OCI-LY1 (cell line): ENCODE results near the gene S100A11.

Source experiments
- H2AFZ ChIP-seq: fragments of 200-600 bp; sonication (generic), shearing (Covaris generic); 2 replicates; pipeline ENCODE4 v1.6.0; 2014; ENCODE audit warnings: antibody characterized with exemption, mild to moderate bottlenecking, low read length
- H3F3A ChIP-seq: fragments of 200-600 bp; sonication (generic), shearing (Covaris generic); 2 replicates; pipeline ENCODE4 v1.6.0; 2014; ENCODE audit warnings: mild to moderate bottlenecking, antibody characterized with exemption, low read length, moderate library complexity; ENCODE audit not compliant: insufficient read depth
- H3K27ac ChIP-seq: fragments of 200-600 bp; sonication (generic); 2 replicates; pipeline ENCODE4 v1.5.1; 2014; ENCODE audit warnings: low read length, mixed run types, mild to moderate bottlenecking, low read depth; ENCODE audit not compliant: poor library complexity, severe bottlenecking
- H3K27me3 ChIP-seq: fragments of 200-600 bp; sonication (generic); 2 replicates; pipeline ENCODE4 v1.6.0; 2014; ENCODE audit warnings: antibody characterized with exemption, mild to moderate bottlenecking, low read length, moderate library complexity; ENCODE audit not compliant: insufficient read depth
- H3K36me3 ChIP-seq: fragments of 200-600 bp; sonication (generic); 2 replicates; pipeline ENCODE4 v1.6.1; 2014; ENCODE audit warnings: mild to moderate bottlenecking, antibody characterized with exemption, low read length, moderate library complexity, mixed read lengths; ENCODE audit not compliant: insufficient read depth
- H3K4me1 ChIP-seq: fragments of 200-600 bp; sonication (generic); 2 replicates; pipeline ENCODE4 v1.5.1; 2014; ENCODE audit warnings: mild to moderate bottlenecking, low read length, moderate library complexity; ENCODE audit not compliant: insufficient read depth, severe bottlenecking
- H3K4me2 ChIP-seq: fragments of 200-600 bp; sonication (generic), shearing (Covaris generic); 2 replicates; pipeline ENCODE4 v1.6.1; 2014; ENCODE audit warnings: low read length
- H3K4me3 ChIP-seq: fragments of 200-600 bp; sonication (generic); 2 replicates; pipeline ENCODE4 v1.5.1; 2014; ENCODE audit warnings: low read length, low read depth, mild to moderate bottlenecking, mixed read lengths; ENCODE audit not compliant: poor library complexity, severe bottlenecking
- H3K79me2 ChIP-seq: fragments of 200-600 bp; shearing (Covaris generic); 2 replicates; pipeline ENCODE4 v1.6.1; 2016; ENCODE audit warnings: mixed run types, low read length, mixed read lengths; ENCODE audit not compliant: insufficient read depth
- H3K9ac ChIP-seq: fragments of 200-600 bp; sonication (generic), shearing (Covaris generic); 2 replicates; pipeline ENCODE4 v1.6.1; 2014; ENCODE audit warnings: mild to moderate bottlenecking, low read length, mixed read lengths
- H3K9me2 ChIP-seq: fragments of 200-600 bp; sonication (generic), shearing (Covaris generic); 2 replicates; pipeline ENCODE4 v1.6.1; 2014; ENCODE audit warnings: low read depth, mild to moderate bottlenecking, low read length, mixed read lengths
- H3K9me3 ChIP-seq: fragments of 200-600 bp; shearing (Covaris generic); 2 replicates; pipeline ENCODE4 v1.6.1; 2014; ENCODE audit warnings: low read length, mixed read lengths
- H4K20me1 ChIP-seq: fragments of 200-600 bp; sonication (generic), shearing (Covaris generic); 2 replicates; pipeline ENCODE4 v1.6.0; 2016; ENCODE audit warnings: mild to moderate bottlenecking, low read length; ENCODE audit not compliant: insufficient read depth
- EZH2 ChIP-seq: fragments of 200-600 bp; sonication (generic), shearing (Covaris generic); IDR thresholded peaks from 2 replicates; pipeline ENCODE4 v1.8.0; 2017; ENCODE audit warnings: borderline replicate concordance, mixed run types, mild to moderate bottlenecking, antibody characterized with exemption, low read length, moderate library complexity, mixed read lengths
- TF ChIP-seq, protein P1 (sequence below): fragments of 200-600 bp; sonication (generic), shearing (Covaris generic); IDR thresholded peaks from 2 replicates; pipeline ENCODE4 v1.5.1; 2017; ENCODE audit warnings: mild to moderate bottlenecking, antibody characterized with exemption, low read length, moderate library complexity, mixed read lengths

Gene S100A11

GRCh38 chr1:151997284-151997570 lies 39.6 kb downstream of the S100A11 start:
- H3K79me2 ChIP-seq = no peaks in the 10 kb centered on the region
- H3K9me3 ChIP-seq = no peaks in the 10 kb centered on the region
- no peaks in the 10 kb centered on the region for H3K9me2 ChIP-seq
- peaks cover 17% of the 10 kb centered on the region for H3K4me1 ChIP-seq
- no peaks in the 10 kb centered on the region for H3K36me3 ChIP-seq
- H3K4me2 ChIP-seq = no peak overlapping the region
- H3K27ac ChIP-seq = no peak overlapping the region
- no peak for TF ChIP-seq EZH2
- TF ChIP-seq, protein P1, sequence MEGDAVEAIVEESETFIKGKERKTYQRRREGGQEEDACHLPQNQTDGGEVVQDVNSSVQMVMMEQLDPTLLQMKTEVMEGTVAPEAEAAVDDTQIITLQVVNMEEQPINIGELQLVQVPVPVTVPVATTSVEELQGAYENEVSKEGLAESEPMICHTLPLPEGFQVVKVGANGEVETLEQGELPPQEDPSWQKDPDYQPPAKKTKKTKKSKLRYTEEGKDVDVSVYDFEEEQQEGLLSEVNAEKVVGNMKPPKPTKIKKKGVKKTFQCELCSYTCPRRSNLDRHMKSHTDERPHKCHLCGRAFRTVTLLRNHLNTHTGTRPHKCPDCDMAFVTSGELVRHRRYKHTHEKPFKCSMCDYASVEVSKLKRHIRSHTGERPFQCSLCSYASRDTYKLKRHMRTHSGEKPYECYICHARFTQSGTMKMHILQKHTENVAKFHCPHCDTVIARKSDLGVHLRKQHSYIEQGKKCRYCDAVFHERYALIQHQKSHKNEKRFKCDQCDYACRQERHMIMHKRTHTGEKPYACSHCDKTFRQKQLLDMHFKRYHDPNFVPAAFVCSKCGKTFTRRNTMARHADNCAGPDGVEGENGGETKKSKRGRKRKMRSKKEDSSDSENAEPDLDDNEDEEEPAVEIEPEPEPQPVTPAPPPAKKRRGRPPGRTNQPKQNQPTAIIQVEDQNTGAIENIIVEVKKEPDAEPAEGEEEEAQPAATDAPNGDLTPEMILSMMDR = no peak
- no peaks in the 10 kb centered on the region for H3F3A ChIP-seq
- H2AFZ ChIP-seq = no peak overlapping the region
- no peaks in the 10 kb centered on the region for H3K27me3 ChIP-seq
- no peaks in the 10 kb centered on the region for H4K20me1 ChIP-seq
- H3K9ac ChIP-seq = no peak overlapping the region
- H3K4me3 ChIP-seq = no peak overlapping the region

GRCh38 chr1:151995774-151996173 lies 41.0 kb downstream of the S100A11 start:
- no peaks in the 10 kb centered on the region for H3K27me3 ChIP-seq

DNA sequence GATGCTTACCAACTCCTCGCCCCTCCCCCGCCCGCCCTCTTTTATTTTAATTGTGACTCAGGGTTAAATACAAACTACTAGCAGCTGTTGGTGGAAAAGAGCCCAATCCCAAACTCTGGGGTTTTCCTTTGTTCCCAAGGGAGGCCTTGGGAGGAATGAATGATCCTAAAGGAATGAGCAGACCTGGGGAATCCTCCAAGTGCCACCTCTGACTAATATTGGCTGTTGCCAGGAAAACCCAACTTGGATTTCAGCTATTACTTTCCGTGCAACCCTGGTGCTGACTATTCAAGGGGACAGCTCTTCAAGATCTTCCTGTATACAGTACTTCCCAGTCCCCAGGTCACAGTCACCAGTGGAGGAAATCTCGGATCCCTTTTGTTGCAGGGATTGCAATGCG lies 41.8 kb downstream of the S100A11 start:
- no peaks in the 10 kb centered on the region for H4K20me1 ChIP-seq
- H3K4me3 ChIP-seq = no peak overlapping the region
- no peak overlapping the region for H2AFZ ChIP-seq
- no peak overlapping the region for H3K4me2 ChIP-seq
- H3K27me3 ChIP-seq = no peaks in the 10 kb centered on the region
- H3K9ac ChIP-seq = no peak overlapping the region
- no peaks in the 10 kb centered on the region for H3K9me2 ChIP-seq
- H3K9me3 ChIP-seq = no peaks in the 10 kb centered on the region
- TF ChIP-seq, protein P1 = no peak
- TF ChIP-seq EZH2 = no peak
- no peaks in the 10 kb centered on the region for H3F3A ChIP-seq
- peaks cover 17% of the 10 kb centered on the region for H3K4me1 ChIP-seq
- no peaks in the 10 kb centered on the region for H3K36me3 ChIP-seq
- no peaks in the 10 kb centered on the region for H3K79me2 ChIP-seq
- H3K27ac ChIP-seq = no peak overlapping the region

More at GRCh38 chr1:151995774-151996173, 41.0 kb downstream of the S100A11 start:
- no peak for TF ChIP-seq EZH2
- TF ChIP-seq, protein P1 = no peak
- Histone ChIP-seq H3K9ac (no peak overlapping the region), H2AFZ (no peak overlapping the region), H3F3A (no peaks in the 10 kb centered on the region), H3K27ac (no peak overlapping the region), H3K4me2 (no peak overlapping the region), H3K36me3 (no peaks in the 10 kb centered on the region), H4K20me1 (no peaks in the 10 kb centered on the region), H3K4me1 (peaks cover 17% of the 10 kb centered on the region), H3K9me2 (no peaks in the 10 kb centered on the region), H3K4me3 (no peak overlapping the region), H3K9me3 (no peaks in the 10 kb centered on the region), H3K79me2 (no peaks in the 10 kb centered on the region)
